Activated CD8-positive, alpha-beta memory T cell treated with anti-CD3 and anti-CD28 coated beads, Interleukin-2, amount 50 U/mL, for 1 hour (primary cell): ENCODE measurements around the gene TSHZ2.

Source experiments
- DNase-seq: peaks from one replicate; pipeline ENCODE4 v3.0.0-alpha.2; 2020; ENCODE audit errors: extremely low read depth

TSHZ2 gene

GRCh38 chr20:53283011-53283410 is 310.9 kb downstream of the TSHZ2 start:
- DNase-seq, result no peak

GRCh38 chr20:53283597-53283996 is 311.4 kb downstream of the TSHZ2 start:
- no peak for DNase-seq

GRCh38 chr20:53284256-53284655 is 312.1 kb downstream of the TSHZ2 start:
- no peak for DNase-seq

- no peak for DNase-seq
Observed at GRCh38 chr20:53284696-53285095, 312.5 kb downstream of the TSHZ2 start.

GRCh38 chr20:53287357-53288042 is 315.3 kb downstream of the TSHZ2 start:
- no peak for DNase-seq

GRCh38 chr20:53291548-53291947 is 319.4 kb downstream of the TSHZ2 start:
- no peak for DNase-seq

GRCh38 chr20:53292347-53292746 is 320.2 kb downstream of the TSHZ2 start:
- no peak for DNase-seq

GRCh38 chr20:53294804-53295203 is 322.6 kb downstream of the TSHZ2 start:
- DNase-seq, result no peak

GRCh38 chr20:53296025-53296424 is 323.9 kb downstream of the TSHZ2 start:
- no peak for DNase-seq

- DNase-seq, result no peak
Observed at GRCh38 chr20:53296451-53297153, 324.4 kb downstream of the TSHZ2 start.

- DNase-seq, result no peak
Observed at GRCh38 chr20:53297154-53297529, 325.0 kb downstream of the TSHZ2 start.

- DNase-seq, result no peak
Observed at GRCh38 chr20:53298260-53298659, 326.1 kb downstream of the TSHZ2 start.

- no peak for DNase-seq
Observed at GRCh38 chr20:53298911-53299310, 326.8 kb downstream of the TSHZ2 start.

GRCh38 chr20:53299831-53300230 is 327.7 kb downstream of the TSHZ2 start:
- DNase-seq, result no peak

GRCh38 chr20:53301869-53302268 is 329.7 kb downstream of the TSHZ2 start:
- no peak for DNase-seq

- DNase-seq, result no peak
Observed at GRCh38 chr20:53302695-53303412, 330.7 kb downstream of the TSHZ2 start.

GRCh38 chr20:53303413-53303760 is 331.2 kb downstream of the TSHZ2 start:
- no peak for DNase-seq

- no peak for DNase-seq
Observed at GRCh38 chr20:53304146-53304545, 332.0 kb downstream of the TSHZ2 start.

- DNase-seq, result no peak
Observed at GRCh38 chr20:53306192-53306805, 334.1 kb downstream of the TSHZ2 start.

- DNase-seq, result no peak
Observed at GRCh38 chr20:53307964-53308597, 335.9 kb downstream of the TSHZ2 start.

GRCh38 chr20:53309515-53309914 is 337.4 kb downstream of the TSHZ2 start:
- no peak for DNase-seq

GRCh38 chr20:53312957-53313356 is 340.8 kb downstream of the TSHZ2 start:
- DNase-seq, result no peak
